ENCODE results near the gene IFITM2. TPM values are rescaled to one million over a fixed set of nuclear protein-coding genes. Genes with fewer than 3 reads are reported as not detected.

IFITM2 gene
- total and polyA plus RNA-seq, 2 donors (not counting 1 experiment from before 2014, with no cell fraction given), result 51.2 to 714 TPM

DNA sequence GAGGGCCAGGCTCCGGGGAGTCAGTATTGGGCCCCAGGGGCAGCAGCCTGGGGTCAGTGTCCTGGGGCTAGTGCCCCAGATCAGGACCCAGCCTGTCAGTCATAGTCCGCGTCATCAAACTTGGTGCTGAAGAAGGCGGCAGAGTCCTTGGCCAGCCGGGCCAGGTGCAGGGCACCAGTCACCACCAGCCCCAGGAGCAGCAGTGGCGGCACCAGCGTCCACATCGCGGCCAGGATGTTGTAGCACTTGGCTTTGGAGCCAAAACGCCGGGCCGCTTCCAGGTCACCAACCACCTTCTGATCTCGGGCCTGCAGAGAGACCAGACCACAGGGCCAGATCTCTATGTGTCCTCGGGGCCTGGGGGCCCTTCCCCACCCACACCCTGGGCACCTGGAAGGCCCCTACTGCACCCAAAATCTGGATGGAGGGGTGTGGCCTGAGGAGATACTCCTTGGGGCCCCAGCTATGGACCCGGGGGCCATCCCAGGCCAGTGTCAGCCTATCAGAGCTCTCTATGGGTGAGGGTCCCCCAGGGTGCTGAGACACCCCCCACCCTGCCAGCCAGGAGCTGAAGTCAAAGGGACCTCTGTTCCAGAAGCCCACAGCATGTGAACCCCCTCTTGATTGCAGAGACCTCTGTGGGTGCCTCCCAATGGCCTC is 9.1 kb upstream of the IFITM2 start:
- peaks cover 3% of the 10 kb centered on the region for H3K4me1 ChIP-seq (ENCODE audit: control insufficient read depth, extremely low read depth, insufficient read depth, low read length)
- H4K20me1 ChIP-seq (ENCODE audit: control insufficient read depth, extremely low read depth, insufficient read depth, low read length), result no peaks in the 10 kb centered on the region
- H3K79me2 ChIP-seq (ENCODE audit: control insufficient read depth, insufficient read depth, low read length), result no peaks in the 10 kb centered on the region
- H3K9ac ChIP-seq (ENCODE audit: insufficient read depth, low read length), result no peak overlapping the region
- H3K27me3 ChIP-seq (ENCODE audit: control insufficient read depth, insufficient read depth, low read length), result peaks cover 8% of the 10 kb centered on the region
- no peak overlapping the region for H3K4me3 ChIP-seq (replicated peaks in 1 of 4; ENCODE audit: control extremely low read depth in 1 of 4, insufficient read depth in 1 of 4, low read depth in 3 of 4, low read length in 4 of 4)
- TF ChIP-seq EZH2 (IDR thresholded peaks at IDR 0.05; ENCODE audit: low read length, missing control alignments), result no peak
- no peak for TF ChIP-seq CTCF (conservative IDR thresholded peaks at IDR 0.05 in 1 of 2, IDR thresholded peaks at IDR 0.05 in 1 of 2; ENCODE audit: low read depth in 1 of 2, low read length in 2 of 2)
- H3K27ac ChIP-seq (ENCODE audit: insufficient read depth, low read length), result no peak overlapping the region
- no peak overlapping the region for H2AFZ ChIP-seq (ENCODE audit: low read length)
- H3K9me3 ChIP-seq (ENCODE audit: control insufficient read depth, insufficient read depth, low read depth, low read length), result no peaks in the 10 kb centered on the region
- no peaks in the 10 kb centered on the region for H3K36me3 ChIP-seq (ENCODE audit: control insufficient read depth, insufficient read depth, low read length)
- DNase-seq (ENCODE audit: low read depth in 2 of 2), result no peak
- H3K4me2 ChIP-seq (ENCODE audit: extremely low read depth, insufficient read depth, low read length), result no peak overlapping the region

DNA sequence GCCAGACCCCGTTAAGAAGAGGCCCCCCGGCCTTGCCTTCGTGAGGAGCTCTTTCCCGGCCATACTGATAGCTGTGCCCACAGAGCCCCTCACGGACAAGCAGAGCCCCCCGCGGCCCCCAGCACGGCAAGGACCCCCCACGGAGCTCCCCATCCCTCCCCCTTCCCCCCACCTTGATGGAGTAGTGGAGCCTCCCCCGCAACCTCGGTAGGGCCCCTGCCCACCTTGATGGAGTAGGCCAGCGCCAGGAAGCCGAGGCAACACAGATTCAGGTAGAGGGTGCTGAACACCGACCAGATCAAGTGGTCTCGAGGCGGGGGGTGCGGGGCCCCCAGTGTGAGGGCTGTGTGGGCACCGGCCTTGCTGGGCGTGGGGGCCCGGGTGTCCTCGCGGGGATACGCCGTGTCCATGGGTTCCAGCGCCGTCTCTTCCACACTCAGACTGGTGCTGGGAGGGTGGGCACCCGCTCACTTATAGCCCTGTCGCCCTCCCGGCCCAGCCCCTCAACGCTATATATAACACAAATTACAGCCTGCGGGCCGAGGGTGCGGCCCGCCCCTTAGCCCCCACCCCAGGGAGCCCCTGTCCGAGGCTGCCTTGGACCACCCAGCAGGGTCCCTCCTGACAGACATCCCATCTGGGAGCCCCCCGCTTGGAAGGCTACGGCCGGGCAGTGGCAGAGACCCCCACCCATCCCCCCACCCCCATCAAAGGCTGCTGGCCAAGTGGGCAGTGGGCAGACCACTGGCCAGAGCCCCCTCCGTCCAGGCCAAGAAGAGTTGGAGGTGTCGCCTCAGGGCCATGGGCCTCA is 8.3 kb upstream of the IFITM2 start, which contains the start of gene IFITM5:
Gene IFITM5 (minus strand): TSS at position 446 of the 811 bp plus-strand sequence. CDS start 36 bp downstream, at position 410.
- Histone ChIP-seq H3K4me2 (ENCODE audit: extremely low read depth, insufficient read depth, low read length) (no peak within 1 kb of the TSS), H3K27ac (ENCODE audit: insufficient read depth, low read length) (no peak within 1 kb of the TSS), H2AFZ (ENCODE audit: low read length) (no peak within 1 kb of the TSS), H3K9ac (ENCODE audit: insufficient read depth, low read length) (no peak within 1 kb of the TSS), H3K9me3 (ENCODE audit: control insufficient read depth, insufficient read depth, low read depth, low read length) (no peaks in the 10 kb centered on the region), H4K20me1 (ENCODE audit: control insufficient read depth, extremely low read depth, insufficient read depth, low read length) (no peaks in the 10 kb centered on the region), H3K27me3 (ENCODE audit: control insufficient read depth, insufficient read depth, low read length) (peaks cover 8% of the 10 kb centered on the region), H3K79me2 (ENCODE audit: control insufficient read depth, insufficient read depth, low read length) (no peaks in the 10 kb centered on the region), H3K4me3 (replicated peaks in 1 of 4; ENCODE audit: control extremely low read depth in 1 of 4, insufficient read depth in 1 of 4, low read depth in 3 of 4, low read length in 4 of 4) (no peak within 1 kb of the TSS), H3K4me1 (ENCODE audit: control insufficient read depth, extremely low read depth, insufficient read depth, low read length) (peaks cover 3% of the 10 kb centered on the region), H3K36me3 (ENCODE audit: control insufficient read depth, insufficient read depth, low read length) (no peaks in the 10 kb centered on the region)
- no peak for TF ChIP-seq EZH2 (IDR thresholded peaks at IDR 0.05; ENCODE audit: low read length, missing control alignments)
- TF ChIP-seq CTCF (conservative IDR thresholded peaks at IDR 0.05 in 1 of 2, IDR thresholded peaks at IDR 0.05 in 1 of 2; ENCODE audit: low read depth in 1 of 2, low read length in 2 of 2), result no peak
- no peak for DNase-seq (ENCODE audit: low read depth in 2 of 2)

DNA sequence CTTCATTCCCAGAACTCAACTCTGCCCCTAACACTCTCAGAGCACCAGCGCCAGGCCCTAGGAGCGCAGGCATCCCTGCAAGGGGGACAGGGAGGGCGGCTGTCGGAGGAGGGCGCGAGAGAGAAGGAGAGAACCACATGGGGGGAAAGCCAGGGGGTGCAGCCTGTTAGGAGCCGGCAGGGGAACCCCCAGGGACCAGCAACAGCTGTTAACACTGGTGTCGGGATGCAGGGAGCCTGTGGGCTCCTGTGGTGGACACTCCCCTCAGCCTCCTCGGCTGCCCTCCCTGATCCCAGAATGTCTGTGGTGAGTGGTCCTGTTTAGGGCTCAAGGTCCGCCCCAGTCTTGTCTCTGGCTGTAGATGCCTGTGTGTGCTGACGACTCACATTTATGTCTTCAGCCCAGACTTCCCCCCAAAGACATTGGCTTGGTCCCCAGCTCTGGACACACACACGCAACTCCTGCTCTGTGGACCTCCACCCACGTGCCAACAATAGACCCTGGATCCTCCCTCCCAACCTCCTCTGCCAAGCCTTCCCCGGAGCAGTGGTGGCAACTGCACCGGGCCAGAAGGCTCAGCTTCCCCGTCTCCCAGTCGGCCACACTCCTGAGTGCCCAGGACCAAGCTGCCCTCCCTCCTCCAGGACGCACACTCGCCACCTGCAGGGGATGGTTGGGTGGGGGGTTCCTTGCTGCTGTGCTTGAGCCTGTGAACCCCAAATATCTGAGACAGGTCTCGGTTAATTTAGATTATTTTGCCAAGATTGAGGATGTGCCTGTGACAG is 7.5 kb upstream of the IFITM2 start:
- Histone ChIP-seq H3K4me2 (ENCODE audit: extremely low read depth, insufficient read depth, low read length) (no peak overlapping the region), H4K20me1 (ENCODE audit: control insufficient read depth, extremely low read depth, insufficient read depth, low read length) (no peaks in the 10 kb centered on the region), H3K36me3 (ENCODE audit: control insufficient read depth, insufficient read depth, low read length) (no peaks in the 10 kb centered on the region), H2AFZ (ENCODE audit: low read length) (no peak overlapping the region), H3K9ac (ENCODE audit: insufficient read depth, low read length) (no peak overlapping the region), H3K79me2 (ENCODE audit: control insufficient read depth, insufficient read depth, low read length) (no peaks in the 10 kb centered on the region), H3K4me1 (ENCODE audit: control insufficient read depth, extremely low read depth, insufficient read depth, low read length) (peaks cover 3% of the 10 kb centered on the region), H3K27ac (ENCODE audit: insufficient read depth, low read length) (no peak overlapping the region), H3K27me3 (ENCODE audit: control insufficient read depth, insufficient read depth, low read length) (peaks cover 8% of the 10 kb centered on the region), H3K4me3 (replicated peaks in 1 of 4; ENCODE audit: control extremely low read depth in 1 of 4, insufficient read depth in 1 of 4, low read depth in 3 of 4, low read length in 4 of 4) (no peak overlapping the region), H3K9me3 (ENCODE audit: control insufficient read depth, insufficient read depth, low read depth, low read length) (no peaks in the 10 kb centered on the region)
- TF ChIP-seq EZH2 (IDR thresholded peaks at IDR 0.05; ENCODE audit: low read length, missing control alignments) (no peak), CTCF (conservative IDR thresholded peaks at IDR 0.05 in 1 of 2, IDR thresholded peaks at IDR 0.05 in 1 of 2; ENCODE audit: low read depth in 1 of 2, low read length in 2 of 2) (peak; percentile 11 to 32)
- DNase-seq (ENCODE audit: low read depth in 2 of 2), result no peak

Data from fibroblast of lung (primary cell).